Left lung (tissue), 10 donors: ENCODE results near the gene SLC2A2. TPM values are rescaled to one million over a fixed set of nuclear protein-coding genes. Genes with fewer than 3 reads are reported as not detected.
A peak's percentile ranks its signal among the peaks of the same experiment; 100 is the strongest.

ENCODE experiments used
- ATAC-seq: fragments of 200-7000 bp; cut with Tn5 transposase; one replicate; pipeline ENCODE4 v1.9.1; 2020; ENCODE audit warnings: moderate library complexity
- DNase-seq, 4 donors: peaks; one replicate each; pipeline ENCODE4 v3.0.0-alpha.2; 2013 to 2020
- H3K27ac ChIP-seq, 2 donors: fragments of 200-600 bp; sonication (generic) in 1 of 2; one replicate each; pipeline versions ENCODE4 v1.5.0 to v1.8.0; 2020 to 2021
- H3K27me3 ChIP-seq, 2 donors: fragments of 200-600 bp; sonication (generic) in 1 of 2; one replicate each; pipeline versions ENCODE4 v1.5.0 to v1.8.0; 2020 to 2021
- H3K36me3 ChIP-seq, 2 donors: fragments of 200-600 bp; sonication (generic) in 1 of 2; one replicate each; pipeline versions ENCODE4 v1.5.0 to v1.8.0; 2020 to 2021
- H3K4me1 ChIP-seq, 2 donors: fragments of 200-600 bp; one replicate each; pipeline ENCODE4 v1.8.0; 2021
- H3K4me3 ChIP-seq, 2 donors: fragments of 200-600 bp; sonication (generic) in 1 of 2; one replicate each; pipeline versions ENCODE4 v1.5.0 to v1.8.0; 2020 to 2021; ENCODE audit warnings: mild to moderate bottlenecking in 1 of 2
- H3K9me3 ChIP-seq, 2 donors: fragments of 200-600 bp; sonication (generic) in 1 of 2; one replicate each; pipeline versions ENCODE4 v1.5.0 to v1.8.0; 2020 to 2021
- intact Hi-C, 2 donors: fragments of 100-400 bp; cut with DNase I; formaldehyde crosslinking; loops; one replicate each; pipeline versions ENCODE4 v1.11.2 to v1.14.2; 2022
- polyA plus RNA-seq, 6 donors: library from polyadenylated mRNA; unstranded; fragments of 120-200 nt; gene quantifications; one replicate each; pipeline ENCODE4 v1.2.1, GENCODE V29; 2013; ENCODE audit not compliant: insufficient read length in 6 of 6
- total RNA-seq, 2 donors: library from RNA; stranded (reverse); fragmentation: NEBNext Ultra II Directional; extraction: Animal tissue kit (Norgen Biotek cat#: 25700); gene quantifications; one replicate each; pipeline ENCODE4 v1.2.1, GENCODE V29; 2021
- TF ChIP-seq, protein P1 (sequence below), 2 donors: fragments of 200-600 bp; sonication (generic) in 1 of 2; IDR thresholded peaks; one replicate each; pipeline versions ENCODE4 v1.5.0 to v1.8.0; 2021; ENCODE audit warnings: antibody characterized with exemption in 2 of 2
- donor health status: DM: no; HTN: yes; CAD: no.
- donor health status: DM: no; HTN: no; CAD: no.

The SLC2A2 gene
- total and polyA plus RNA-seq, 8 donors, result 0.07 to 0.17 (median 0.13) TPM; not detected in 4

DNA sequence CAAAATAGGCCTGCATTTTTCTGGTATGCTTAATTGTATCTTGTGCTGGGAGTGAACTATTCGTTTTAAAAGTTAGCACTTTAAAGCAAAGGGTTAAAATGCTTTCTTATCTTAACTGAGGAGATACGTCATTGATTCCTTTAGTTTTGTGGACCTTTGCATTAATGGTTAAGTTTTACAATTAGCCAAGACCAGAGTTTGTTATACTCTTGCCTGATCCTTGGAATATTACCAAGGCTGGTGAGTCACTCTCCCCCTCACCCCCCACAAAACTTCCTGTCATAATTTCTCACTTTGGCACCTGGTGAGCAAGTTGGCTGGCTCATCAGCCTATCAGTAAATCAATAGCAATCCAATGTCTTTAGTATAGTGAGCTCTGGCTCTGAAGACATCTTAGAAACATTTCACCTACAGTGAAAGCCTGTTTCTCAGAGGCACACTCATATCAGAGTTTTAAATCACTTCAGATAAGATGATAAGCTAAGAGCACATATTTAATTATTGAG, 26.7 kb downstream of the SLC2A2 start:
- H3K27ac ChIP-seq, result no peak overlapping the region
- intact Hi-C loops, result no loop called here

GRCh38 chr3:170997961-170998913, 28.3 kb downstream of the SLC2A2 start:
- peak; percentile 25 for ATAC-seq
- H3K9me3 ChIP-seq, result no peaks in the 10 kb centered on the region
- no peak overlapping the region for H3K4me3 ChIP-seq
- H3K36me3 ChIP-seq, result no peaks in the 10 kb centered on the region
- TF ChIP-seq, protein P1, sequence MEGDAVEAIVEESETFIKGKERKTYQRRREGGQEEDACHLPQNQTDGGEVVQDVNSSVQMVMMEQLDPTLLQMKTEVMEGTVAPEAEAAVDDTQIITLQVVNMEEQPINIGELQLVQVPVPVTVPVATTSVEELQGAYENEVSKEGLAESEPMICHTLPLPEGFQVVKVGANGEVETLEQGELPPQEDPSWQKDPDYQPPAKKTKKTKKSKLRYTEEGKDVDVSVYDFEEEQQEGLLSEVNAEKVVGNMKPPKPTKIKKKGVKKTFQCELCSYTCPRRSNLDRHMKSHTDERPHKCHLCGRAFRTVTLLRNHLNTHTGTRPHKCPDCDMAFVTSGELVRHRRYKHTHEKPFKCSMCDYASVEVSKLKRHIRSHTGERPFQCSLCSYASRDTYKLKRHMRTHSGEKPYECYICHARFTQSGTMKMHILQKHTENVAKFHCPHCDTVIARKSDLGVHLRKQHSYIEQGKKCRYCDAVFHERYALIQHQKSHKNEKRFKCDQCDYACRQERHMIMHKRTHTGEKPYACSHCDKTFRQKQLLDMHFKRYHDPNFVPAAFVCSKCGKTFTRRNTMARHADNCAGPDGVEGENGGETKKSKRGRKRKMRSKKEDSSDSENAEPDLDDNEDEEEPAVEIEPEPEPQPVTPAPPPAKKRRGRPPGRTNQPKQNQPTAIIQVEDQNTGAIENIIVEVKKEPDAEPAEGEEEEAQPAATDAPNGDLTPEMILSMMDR (IDR thresholded peaks at IDR 0.05), result no peak
- H3K4me1 ChIP-seq, result peaks cover 0 to 6% of the 10 kb centered on the region in 2 donors
- DNase-seq, result no peak
- H3K27me3 ChIP-seq, result no peaks in the 10 kb centered on the region
- no peak overlapping the region for H3K27ac ChIP-seq
- intact Hi-C loops, result no loop called here

More for the DNA sequence above, 26.7 kb downstream of the SLC2A2 start:
- Histone ChIP-seq H3K4me1 (peaks cover 0 to 6% of the 10 kb centered on the region in 2 donors), H3K27me3 (no peaks in the 10 kb centered on the region), H3K9me3 (no peaks in the 10 kb centered on the region), H3K36me3 (no peaks in the 10 kb centered on the region), H3K4me3 (no peak overlapping the region)
- no peak for DNase-seq
- TF ChIP-seq, protein P1 (IDR thresholded peaks at IDR 0.05), result no peak
- ATAC-seq, result peak; percentile 33

DNA sequence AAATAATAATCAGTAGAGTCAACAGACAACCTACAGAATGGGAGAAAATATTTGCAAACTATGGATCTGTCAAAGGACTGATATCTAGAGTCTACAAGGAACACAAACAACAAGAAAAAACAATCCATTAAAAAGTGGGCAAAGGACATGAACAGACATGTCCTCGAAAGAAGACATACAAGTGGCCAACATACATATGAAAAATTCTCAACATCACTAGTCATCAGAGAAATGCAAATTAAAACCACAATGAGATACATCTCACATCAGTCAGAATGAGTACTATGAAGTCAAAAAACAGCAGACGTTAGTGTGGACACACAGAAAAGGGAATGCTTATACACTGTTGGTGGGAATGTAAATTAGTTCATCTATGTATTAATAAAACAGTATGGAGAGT, 33.7 kb downstream of the SLC2A2 start:
- H3K4me3 ChIP-seq, result no peak overlapping the region
- DNase-seq (no peak), ATAC-seq (no peak)
- no peak overlapping the region for H3K27ac ChIP-seq
- H3K27me3 ChIP-seq, result no peaks in the 10 kb centered on the region
- no peaks in the 10 kb centered on the region for H3K9me3 ChIP-seq
- intact Hi-C loops, result no loop called here
- TF ChIP-seq, protein P1 (IDR thresholded peaks at IDR 0.05), result no peak
- no peaks in the 10 kb centered on the region for H3K4me1 ChIP-seq
- H3K36me3 ChIP-seq, result no peaks in the 10 kb centered on the region

- no peak overlapping the region for H3K4me3 ChIP-seq
- no peaks in the 10 kb centered on the region for H3K36me3 ChIP-seq
- TF ChIP-seq, protein P1 (IDR thresholded peaks at IDR 0.05), result no peak
- no peaks in the 10 kb centered on the region for H3K9me3 ChIP-seq
- no peaks in the 10 kb centered on the region for H3K4me1 ChIP-seq
- no peak for ATAC-seq
- H3K27me3 ChIP-seq, result no peaks in the 10 kb centered on the region
- no peak for DNase-seq
- H3K27ac ChIP-seq, result no peak overlapping the region
- intact Hi-C loops, result no loop called here
Measured at GRCh38 chr3:170991664-170992063, 34.9 kb downstream of the SLC2A2 start.

GRCh38 chr3:170989100-170989648, 37.3 kb downstream of the SLC2A2 start:
- Histone ChIP-seq H3K36me3 (no peaks in the 10 kb centered on the region), H3K27me3 (no peaks in the 10 kb centered on the region), H3K4me1 (no peaks in the 10 kb centered on the region), H3K9me3 (peaks cover 0 to 2% of the 10 kb centered on the region in 2 donors), H3K4me3 (no peak overlapping the region), H3K27ac (no peak overlapping the region)
- DNase-seq (peak in 1 of 4 donors; percentile 40), ATAC-seq (no peak)
- TF ChIP-seq, protein P1 (IDR thresholded peaks at IDR 0.05), result no peak
- intact Hi-C loops, result no loop called here
